ENCODE data around the gene GLDC.

GRCh38 chr9:6502399-6502798 is 143.1 kb downstream of the GLDC start:
- TF ChIP-seq MAX (IDR thresholded peaks at IDR 0.05) (no peak), CTCF (IDR thresholded peaks at IDR 0.05; ENCODE audit: low read depth, low read length, missing input control) (no peak)
- TF ChIP-seq, protein P1, sequence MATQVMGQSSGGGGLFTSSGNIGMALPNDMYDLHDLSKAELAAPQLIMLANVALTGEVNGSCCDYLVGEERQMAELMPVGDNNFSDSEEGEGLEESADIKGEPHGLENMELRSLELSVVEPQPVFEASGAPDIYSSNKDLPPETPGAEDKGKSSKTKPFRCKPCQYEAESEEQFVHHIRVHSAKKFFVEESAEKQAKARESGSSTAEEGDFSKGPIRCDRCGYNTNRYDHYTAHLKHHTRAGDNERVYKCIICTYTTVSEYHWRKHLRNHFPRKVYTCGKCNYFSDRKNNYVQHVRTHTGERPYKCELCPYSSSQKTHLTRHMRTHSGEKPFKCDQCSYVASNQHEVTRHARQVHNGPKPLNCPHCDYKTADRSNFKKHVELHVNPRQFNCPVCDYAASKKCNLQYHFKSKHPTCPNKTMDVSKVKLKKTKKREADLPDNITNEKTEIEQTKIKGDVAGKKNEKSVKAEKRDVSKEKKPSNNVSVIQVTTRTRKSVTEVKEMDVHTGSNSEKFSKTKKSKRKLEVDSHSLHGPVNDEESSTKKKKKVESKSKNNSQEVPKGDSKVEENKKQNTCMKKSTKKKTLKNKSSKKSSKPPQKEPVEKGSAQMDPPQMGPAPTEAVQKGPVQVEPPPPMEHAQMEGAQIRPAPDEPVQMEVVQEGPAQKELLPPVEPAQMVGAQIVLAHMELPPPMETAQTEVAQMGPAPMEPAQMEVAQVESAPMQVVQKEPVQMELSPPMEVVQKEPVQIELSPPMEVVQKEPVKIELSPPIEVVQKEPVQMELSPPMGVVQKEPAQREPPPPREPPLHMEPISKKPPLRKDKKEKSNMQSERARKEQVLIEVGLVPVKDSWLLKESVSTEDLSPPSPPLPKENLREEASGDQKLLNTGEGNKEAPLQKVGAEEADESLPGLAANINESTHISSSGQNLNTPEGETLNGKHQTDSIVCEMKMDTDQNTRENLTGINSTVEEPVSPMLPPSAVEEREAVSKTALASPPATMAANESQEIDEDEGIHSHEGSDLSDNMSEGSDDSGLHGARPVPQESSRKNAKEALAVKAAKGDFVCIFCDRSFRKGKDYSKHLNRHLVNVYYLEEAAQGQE (IDR thresholded peaks at IDR 0.05), result no peak

All from liver (tissue), 2 donors.